ENCODE results near the gene APBA2. TPM values are rescaled to one million over a fixed set of nuclear protein-coding genes. Genes with fewer than 3 reads are reported as not detected.
"Not testable (repeated sequence)": the region's sequence is repeated elsewhere in the genome, so short reads cannot be mapped to it uniquely, and the experiment has no call there.

Gene APBA2
- polyA plus RNA-seq, 1 donor = 12.6 TPM

- no peak for DNase-seq
Observed at GRCh38 chr15:29003191-29003839, 117.5 kb downstream of the APBA2 start.

GRCh38 chr15:29003840-29004233 is 118.1 kb downstream of the APBA2 start:
- no peak for DNase-seq

GRCh38 chr15:29005931-29006330 is 120.2 kb downstream of the APBA2 start:
- no peak for DNase-seq

DNA sequence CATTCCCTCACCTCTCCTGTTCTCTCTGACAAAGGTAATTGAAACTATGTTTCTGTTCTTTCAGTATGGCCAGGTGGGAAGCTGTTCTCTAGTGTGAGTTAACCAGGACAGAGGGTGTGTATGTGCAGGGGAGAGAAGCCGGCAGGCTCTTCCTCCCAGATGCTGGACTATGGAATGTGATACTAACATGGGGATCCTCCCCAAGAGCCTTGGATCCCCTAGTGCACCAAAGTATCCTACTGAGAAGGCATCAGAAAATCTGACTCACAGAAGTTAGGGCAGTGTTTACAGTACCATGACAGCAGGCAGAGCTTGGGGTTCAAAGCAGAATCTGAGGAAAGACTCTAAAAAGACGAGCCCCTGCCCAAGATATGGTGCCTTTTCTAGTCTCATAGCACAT is 123.1 kb downstream of the APBA2 start:
- DNase-seq = no peak

DNA sequence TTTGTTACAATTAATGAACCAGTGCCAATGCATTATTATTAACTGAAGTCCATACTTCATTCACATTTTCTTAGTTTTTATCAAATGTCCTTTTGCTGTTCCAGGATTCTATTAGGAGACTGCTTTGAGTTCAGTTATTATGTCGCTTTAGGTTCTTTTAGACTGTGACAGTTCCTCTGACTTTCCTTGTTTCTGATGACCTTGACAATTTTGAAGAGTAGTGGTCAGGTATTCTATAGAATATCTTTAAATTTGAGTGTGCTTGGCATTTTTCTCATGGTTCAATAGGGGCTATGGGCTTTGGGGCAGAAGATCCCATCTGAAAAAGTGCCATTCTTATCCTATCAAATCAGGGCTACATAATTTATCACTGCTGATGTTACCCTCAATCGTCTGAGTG is 126.3 kb downstream of the APBA2 start:
- DNase-seq = no peak

GRCh38 chr15:29014493-29014892 is 128.7 kb downstream of the APBA2 start:
- DNase-seq = no peak

DNA sequence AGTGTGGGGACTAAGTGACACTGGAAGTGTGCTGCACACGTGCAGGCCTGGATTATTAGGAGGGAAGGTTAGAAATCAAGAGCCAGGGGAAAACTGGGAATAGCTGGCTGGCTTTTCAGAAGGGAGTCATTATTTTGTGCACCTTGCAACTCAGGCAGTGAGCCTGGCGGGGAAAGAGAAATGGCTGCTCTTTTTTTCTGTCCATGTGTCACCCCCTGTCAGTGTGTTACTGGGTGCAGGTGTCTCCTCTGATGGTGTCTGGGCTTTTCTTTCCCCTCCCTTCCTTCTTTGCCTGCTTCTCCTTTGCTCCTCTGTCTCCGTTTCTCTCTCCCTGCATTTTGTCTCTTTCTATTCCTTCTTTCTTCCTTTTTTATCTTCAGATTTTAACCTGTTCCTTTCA is 130.7 kb downstream of the APBA2 start:
- no peak for DNase-seq

DNA sequence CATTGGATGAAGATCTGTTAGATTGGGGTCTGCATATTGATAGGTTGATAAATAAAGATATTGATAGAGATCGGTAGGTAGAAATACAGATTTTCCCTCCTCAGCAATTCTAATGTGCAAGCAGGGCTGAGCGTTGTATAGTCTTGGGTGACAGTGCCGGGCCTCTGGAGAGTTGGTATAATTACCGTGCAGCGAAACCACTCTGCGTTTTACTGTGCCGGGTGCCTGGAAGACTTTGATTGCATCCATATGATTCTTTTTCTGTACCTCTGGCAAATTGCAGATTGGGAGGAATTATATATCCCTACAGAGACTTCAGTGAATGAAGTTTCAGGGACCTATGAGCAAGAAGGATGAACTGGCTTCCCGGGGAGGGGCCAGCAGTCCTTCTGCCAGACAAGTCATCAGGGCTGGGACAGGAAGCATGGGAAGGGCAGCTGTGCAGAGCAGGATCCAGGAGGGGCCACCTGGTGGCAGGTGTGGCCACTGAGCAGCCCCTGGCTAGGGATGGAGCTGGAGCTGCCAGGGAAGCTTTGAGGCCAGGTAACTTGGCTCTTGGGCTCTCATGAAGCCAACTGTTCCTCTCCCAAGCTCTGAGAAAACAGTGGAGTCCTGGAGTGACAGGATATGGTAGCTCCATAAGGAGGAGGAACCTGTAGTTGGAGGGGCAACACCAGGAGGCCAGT is 132.5 kb downstream of the APBA2 start:
- DNase-seq = no peak

DNA sequence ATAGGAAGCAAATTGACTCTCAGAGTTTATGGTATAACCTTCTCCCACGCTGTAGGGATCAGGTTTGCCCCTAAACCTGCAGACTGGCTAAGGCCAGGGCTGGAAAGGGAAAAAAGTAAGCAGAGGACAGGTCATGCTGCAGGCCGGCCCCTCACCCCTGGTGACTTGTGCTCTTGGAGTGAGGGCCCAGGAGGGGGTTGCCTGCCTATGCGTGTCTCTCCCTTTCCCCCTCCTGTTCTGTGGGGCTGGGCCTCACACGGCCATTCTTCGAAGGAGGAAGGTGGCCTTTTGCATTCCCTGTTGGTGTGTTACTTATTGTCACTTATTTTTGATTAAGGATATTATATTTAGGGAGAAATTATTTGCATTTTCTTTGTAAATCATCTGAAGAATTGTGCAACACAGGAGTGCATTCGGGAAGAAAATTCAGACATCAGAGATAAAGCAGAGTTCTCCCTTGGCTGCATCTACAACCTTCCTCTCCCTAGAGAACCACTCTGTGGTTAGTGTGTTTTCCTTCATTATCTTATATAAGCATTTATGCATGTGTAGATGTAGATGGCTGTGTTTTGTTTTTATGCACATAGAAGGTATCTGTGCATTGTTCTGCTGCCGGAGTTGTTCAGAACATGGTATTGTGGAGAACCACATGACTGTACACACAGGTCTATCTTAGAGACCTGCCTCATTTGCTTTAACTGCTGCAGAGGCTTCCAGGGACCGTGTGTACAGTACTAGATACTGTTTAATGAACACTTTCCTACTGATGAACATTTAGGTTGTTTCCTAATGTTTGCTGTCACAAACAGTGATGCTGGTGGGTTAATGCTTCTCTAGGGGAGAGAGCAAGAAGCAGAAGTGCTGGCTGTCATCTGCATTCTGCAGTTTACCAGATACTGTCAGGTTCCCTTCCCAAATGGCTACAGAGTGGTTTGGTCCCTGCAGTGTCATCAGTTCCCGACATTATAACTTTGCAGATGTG is 133.5 kb downstream of the APBA2 start:
- DNase-seq = no peak

GRCh38 chr15:29021857-29022256 is 136.1 kb downstream of the APBA2 start:
- no peak for DNase-seq

DNA sequence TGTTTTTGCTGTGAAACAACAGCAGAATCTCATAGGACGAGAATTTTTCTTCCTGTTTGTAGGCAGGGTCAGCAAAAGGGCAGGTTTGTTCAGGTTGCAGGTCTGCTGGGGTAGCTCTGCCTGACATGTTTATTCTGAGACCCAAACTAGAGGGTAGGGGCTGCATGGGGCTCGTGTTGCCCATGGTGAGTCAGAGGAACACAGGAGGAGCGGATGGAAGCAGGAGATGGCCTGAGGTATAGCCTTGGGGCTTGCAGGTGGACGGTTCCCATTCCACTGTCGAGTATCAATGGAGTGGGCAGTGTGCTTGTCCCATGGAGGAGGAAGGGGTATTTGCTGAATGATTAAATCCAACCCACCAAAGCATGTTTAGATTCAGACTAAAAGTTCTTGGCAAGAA is 138.9 kb downstream of the APBA2 start:
- no peak for DNase-seq

DNA sequence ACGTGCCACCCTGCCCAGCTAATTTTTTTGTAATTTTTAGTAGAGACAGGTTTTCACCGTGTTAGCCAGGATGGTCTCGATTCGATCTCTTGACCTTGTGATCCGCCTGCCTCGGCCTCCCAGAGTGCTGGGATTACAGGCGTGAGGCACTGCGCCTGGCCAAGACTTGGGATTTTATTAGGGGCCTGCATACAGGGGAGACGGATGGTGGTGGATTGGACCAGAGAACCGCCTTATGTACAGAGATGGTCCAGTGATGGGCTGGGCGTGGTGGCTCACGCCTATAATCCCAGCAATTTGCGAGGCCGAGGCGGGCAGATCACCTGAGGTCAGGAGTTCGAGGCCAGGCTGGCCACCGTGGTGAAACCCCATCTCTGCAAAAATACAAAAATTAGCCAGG is 139.6 kb downstream of the APBA2 start:
- not testable (repeated sequence) for DNase-seq

DNA sequence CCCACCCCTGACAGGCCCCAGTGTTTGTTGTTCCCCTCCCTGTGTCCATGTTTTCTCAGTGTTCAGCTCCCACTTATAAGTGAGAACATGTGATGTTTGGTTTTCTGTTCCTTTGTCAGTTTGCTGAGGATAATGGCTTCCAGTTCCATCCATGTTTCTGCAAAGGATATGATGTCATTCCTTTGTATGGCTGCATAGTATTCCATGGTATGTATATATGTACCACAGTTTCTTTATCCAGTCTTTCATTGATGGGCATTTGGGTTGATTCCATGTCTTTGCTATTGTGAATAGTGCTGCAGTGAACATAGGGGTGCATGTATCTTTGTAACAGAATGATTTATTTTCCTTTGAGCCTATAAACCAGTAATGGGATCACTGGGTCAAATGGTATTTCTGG is 142.4 kb downstream of the APBA2 start:
- not testable (repeated sequence) for DNase-seq

- no peak for DNase-seq
Observed at GRCh38 chr15:29029651-29030195, 143.9 kb downstream of the APBA2 start.

DNA sequence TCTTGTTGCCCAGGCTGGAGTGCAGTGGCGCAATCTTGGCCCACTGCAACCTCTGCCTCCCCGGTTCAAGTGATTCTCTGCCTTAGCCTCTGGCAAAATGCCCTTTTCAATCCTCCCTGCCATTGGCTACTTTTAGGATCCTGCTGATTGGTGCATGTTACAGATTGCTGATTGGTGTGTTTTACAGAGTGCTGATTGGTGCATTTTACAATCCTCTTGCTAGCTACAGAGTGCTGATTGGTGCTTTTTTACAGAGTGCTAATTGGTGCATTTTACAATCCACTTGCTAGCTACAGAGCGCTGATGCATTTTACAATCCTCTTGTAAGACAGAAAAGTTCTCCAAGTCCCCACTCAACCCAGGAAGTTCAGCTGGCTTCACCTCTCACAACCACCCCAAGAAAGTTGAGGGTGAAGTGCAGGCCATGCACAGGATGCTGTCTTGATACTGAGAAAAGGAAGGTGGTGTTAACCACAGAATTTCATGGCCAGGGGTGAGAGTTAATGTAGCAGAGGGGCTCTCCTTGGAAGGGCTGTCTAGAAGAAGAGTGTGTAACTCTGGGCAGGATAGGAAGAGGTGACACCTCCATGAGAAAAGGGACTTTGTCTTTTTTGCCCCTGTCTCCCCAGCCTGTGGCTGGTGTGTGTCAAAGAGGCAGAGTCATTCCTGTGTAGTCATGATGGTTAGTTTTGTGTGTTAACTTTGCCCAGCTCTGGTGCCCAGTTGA is 145.9 kb downstream of the APBA2 start:
- no peak for DNase-seq

DNA sequence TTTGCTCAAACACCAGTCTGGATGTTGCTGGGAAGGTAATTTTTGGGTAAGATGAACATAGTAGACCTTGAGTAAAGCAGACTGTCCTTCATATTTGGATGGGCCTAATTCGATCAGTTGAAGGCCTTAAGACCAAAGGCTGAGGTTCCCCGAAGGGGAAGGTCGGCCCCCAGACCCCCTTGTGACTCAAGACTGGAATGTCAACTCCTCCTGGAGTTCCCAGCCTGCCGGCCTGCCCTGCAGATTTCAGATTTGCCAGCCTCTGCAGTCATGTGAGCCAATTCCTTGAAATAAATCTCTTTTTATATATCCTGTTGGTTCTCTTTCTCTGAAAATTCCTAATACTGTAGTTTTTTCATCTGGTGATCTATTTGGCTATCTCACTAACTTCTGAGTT is 146.5 kb downstream of the APBA2 start:
- DNase-seq = no peak

DNA sequence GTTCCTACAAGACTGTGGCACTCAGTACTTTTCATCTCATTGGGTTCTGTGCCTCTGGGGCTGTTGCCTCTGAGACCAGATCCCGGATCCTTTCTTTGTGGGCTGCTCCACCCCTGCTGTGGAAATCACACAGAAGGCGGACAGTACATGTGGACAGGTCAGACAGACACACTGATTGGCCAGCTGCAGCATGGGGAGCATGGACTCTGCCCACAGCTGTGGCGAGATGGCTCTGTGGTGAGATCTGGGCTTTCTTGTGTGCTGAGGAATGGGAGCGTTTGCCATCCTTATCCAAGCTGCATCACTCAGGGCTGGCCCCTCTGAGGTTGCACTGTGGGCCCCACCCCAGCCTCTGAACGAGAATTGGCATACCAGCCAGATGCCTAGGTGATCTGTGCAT is 147.0 kb downstream of the APBA2 start:
- no peak for DNase-seq

- DNase-seq = no peak
Observed at GRCh38 chr15:29034151-29034550, 148.4 kb downstream of the APBA2 start.

DNA sequence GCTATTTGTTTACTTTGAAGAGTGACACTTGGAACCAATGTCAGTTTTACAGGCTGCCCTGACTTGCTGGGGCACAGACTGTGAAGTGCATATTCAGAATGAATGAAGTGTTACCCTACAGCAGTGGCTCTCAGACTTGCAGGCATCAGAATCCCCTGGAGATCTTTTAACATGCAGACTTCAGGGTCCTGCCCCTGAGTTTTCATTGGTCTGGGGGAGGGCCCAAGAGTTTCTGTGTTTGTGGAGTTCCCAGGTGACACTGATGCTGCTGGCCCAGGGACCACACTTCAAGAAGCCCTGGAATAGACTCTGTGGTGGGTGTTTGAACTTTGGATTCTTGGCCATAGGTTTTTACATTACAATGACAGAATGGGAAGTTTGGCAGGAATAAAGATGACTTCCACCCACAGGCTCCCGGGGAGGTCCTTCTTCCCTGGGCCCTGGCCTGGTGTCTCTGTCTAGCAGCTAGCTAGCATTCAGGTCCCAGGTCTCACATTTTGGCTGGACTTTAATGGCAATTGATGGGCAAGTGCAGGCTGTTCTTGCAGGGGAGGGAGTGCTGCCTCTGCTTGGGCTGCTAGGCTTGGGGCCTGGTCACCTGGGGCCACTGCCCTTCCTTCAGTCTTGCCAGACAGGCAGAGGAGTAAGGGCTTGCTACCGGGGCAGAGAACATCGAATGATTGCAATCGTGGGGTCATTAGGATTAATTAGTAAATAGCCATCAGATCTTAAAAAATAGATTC is 149.0 kb downstream of the APBA2 start:
- no peak for DNase-seq

- DNase-seq = no peak
Observed at GRCh38 chr15:29035336-29036285, 149.8 kb downstream of the APBA2 start.

Data from left kidney (tissue), 2 donors.